Stimulated activated CD4-positive, alpha-beta T cell treated with anti-CD3 and anti-CD28 coated beads, TNF-alpha, amount 100 ng/mL, for 4 hours (primary cell): ENCODE results near the gene TTC39C.
"Not testable (repeated sequence)": the region's sequence is repeated elsewhere in the genome, so short reads cannot be mapped to it uniquely, and the experiment has no call there.

Experiments used
- DNase-seq, 3 experiments: peaks; one replicate each; pipeline ENCODE4 v3.0.0-alpha.2; 2020; ENCODE audit warnings: low read depth in 3 of 3

The TTC39C gene

DNA sequence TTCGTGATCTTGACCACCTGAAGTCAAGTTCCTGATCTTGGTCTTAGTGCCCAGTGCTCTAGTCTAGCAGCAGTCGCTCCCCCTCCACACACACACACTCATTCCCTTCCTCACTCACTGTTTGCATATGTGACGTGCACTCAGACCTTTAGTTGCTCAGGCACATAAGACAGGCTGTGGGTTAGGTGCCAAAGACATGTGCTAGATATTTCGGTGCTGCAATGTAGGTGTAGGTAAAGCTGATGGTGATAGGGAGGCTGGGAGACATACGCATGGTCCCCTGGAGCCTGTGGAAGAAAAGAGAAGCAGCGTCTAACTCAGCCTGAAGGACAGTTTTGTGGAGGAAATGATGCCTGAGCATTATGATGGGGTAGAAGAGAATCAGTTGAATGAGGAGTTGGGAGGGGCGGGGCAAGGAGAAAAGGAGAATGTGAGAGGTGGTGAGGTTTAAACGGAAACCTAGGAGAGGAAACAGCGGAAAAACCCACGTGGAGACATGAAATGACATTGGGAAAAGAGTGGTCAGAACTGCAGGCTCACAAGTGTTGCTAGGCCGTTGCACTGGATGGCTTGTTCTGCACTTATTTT lies 3.8 kb downstream of the TTC39C start:
- no peak for DNase-seq

DNA sequence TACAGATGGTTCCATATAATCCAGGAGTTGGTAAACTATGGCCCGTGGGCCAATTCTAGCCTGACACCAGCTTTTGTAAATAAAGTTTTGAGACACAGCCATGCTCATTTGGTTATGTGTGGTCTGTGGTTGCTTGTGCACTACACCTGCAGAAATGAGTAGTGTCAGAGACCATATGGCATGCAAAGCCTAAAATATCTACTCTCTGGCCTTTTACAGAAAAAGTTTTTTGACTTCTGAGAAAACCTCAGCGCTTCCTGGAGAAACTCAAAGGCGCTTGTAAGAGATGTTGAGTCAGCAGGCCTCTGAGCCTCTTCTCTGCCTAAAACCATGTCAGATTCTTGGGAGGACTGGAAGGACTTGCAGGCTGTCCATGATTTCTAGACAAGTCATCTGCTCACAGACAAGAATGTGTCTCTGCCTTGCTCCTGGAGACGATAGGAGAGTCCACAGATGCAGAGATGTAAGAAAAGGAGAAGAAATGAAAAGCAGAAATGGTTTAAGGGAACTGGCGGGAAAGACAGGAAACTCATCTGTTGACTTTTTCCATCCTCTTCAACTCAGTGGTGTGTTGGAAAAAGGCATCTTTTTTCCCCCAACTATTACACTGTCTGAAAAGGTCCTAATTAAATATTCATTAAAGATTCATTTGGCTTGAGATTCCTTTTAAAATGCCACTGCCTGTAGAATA lies 5.2 kb downstream of the TTC39C start:
- DNase-seq: peak in 1 of 3 experiments; percentile 48

DNA sequence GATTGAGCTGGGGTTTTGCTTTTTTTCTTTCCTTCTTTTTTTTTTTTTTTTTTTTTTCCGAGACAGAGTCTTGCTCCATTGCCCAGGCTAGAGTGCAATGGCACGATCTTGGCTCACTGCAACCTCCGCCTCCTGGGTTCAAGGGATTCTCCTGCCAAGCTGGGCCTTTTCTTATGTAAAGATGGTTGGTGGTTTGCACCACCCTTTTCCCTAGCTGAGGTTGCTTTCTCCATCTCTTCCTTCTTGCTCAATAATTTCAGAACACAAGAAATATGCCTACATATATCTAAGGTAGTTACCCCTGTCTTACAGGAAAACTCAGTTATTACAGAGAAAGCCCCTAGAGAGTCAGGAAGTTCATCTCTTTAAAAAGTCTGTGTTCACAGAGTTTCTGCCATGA lies 7.0 kb downstream of the TTC39C start:
- DNase-seq: no peak

DNA sequence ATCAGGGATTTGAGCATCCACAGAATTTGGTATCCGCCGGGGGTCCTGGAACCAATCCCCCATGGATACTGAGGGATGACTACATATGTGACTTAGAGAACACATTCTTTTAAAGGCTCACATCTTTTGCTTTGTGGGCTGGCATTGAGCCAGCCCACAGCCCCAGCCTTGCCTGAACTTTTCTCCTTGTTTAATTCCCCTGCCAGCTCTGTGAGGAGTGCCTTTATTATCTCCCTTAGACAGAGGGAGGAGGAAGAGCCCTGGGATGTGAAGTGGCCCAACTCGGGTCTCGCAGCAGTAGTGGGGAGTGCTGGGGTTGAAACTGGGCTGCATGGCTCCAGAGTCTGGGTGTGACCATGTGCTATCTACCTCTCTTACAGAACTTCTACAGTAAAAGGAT lies 7.6 kb downstream of the TTC39C start:
- no peak for DNase-seq

DNA sequence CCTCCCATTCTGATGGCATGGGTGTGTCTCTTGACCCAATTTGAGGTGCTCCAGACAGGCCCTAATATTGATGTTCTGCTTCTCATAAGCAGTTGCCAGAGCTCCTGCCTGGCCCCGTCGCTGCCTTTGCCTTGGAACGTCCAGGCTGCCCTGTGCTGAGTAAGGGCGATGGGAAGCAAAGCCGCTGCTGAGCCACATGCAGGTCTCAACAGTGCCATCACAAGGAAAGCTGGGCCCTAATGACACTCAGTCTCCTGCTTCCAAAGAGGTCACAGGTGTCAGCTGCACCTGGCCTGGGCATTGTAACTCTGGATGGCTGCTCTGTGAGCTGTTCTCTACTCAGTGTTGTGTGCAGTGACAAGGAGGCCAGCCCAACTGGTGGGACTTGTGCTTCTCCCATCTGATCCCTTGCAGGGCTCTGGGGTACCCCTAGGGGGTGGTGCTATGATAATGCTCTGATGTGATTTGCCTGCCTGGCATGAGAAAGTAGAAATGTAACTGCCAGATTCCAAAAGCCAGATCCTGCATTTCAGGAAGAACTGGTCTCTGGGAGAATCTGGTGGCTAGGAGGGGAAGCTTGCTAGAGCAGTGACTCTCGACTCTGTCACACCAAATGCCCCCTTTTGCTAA lies 8.7 kb downstream of the TTC39C start:
- DNase-seq: no peak

DNA sequence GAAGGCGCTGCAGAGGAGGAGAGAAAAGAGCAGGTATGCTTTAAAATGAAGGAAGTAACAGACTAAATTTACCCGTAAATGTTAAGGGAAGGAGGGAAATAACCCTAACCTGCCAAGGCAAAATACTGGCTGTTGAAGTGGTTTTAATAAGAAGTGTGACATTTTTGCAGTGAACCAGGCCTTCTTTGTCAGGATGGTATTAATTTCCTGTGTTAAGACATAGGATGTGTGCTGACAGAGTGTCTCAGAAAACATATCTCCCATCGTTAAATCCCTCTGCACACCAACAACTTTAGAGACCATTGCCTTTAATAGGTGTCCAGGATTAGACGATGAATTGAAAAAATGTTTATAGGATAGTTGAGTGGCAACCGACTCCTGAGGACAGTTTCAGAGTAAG lies 9.9 kb downstream of the TTC39C start:
- no peak for DNase-seq

DNA sequence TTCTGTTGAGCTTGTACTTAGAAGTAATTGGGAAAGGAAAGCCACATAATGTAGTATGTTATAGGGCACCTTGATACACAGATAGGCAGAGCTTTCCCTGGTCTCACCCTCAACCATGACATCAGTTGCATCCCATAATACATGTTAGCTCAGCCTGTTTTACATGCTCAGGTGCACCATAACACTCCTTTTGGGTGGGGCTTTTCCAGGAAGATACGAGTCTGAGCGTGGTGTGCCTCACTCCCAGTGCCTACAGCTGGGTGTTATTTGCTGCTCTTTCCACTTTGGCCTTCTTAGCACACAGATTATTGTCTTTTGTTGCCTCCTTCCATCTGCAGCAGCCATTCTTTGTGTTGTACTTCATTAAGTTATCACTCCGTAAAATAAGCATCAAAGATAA lies 11.9 kb downstream of the TTC39C start:
- no peak for DNase-seq

DNA sequence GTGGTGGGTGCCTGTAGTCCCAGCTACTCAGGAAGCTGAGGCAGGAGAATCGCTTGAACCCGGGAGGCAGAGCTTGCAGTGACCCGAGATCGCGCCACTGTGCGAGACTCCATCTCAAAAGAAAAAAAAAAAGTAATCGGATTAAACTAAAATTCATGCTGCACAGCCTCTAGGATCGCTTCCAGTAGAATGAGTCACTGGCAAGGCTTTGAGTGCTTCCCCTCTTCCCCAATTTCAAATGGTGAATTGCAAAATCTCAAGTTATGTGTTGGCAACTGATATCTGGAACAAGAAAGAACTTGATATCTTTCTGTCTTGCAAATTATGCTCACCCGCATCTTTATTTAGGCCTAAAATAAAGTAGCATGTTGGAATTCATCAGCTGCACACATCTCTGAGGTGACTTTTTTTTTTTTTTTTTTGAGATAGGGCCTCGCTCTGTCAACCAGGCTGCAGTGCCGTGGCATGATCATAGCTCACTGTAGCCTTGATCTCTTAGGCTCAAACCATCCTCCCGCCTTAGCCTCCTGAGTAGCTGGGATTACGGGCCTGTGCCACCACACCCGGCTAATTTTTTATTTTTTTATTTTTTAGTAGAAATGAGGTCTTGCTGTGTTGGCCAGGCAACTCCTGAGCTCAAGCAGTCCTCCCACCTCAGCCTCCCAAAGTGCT lies 12.7 kb downstream of the TTC39C start:
- no peak for DNase-seq

DNA sequence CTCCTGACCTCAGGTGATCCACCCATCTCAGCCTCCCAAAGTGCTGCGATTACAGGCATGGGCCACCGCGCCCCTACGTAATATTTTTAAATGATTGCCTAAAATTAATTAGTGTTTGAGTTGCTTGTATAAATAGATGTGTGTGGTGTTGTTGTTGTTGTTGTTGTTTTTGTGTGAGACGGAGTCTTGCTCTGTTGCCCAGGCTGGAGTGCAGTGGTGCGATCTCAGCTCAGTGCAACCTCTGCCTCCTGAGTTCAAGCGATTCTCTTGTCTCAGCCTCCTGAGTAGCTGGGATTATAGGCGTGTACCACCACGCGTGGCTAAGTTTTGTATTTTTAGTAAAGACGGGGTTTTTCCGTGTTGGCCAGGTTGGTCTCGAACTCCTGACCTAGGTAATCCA lies 14.4 kb downstream of the TTC39C start:
- DNase-seq: not testable (repeated sequence)

DNA sequence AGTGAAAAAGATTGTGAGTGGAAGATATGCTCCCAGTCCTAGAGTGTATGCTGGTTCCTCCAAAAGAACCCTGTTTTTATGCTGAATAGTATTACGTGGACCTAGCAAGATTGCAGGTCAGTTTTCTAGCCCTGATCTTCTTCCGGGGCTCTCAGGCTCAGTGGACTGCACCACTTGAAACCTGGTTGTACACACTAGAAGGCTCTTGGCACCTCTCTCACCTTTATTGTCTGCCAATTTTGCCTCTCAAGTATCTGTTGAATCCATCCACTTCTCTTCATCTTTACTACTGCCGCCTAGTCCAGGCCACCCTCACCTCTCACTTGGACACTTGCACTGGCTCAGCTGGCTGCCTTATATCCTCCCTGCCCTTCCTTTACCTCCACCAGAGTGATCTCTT lies 16.8 kb downstream of the TTC39C start:
- no peak for DNase-seq

DNA sequence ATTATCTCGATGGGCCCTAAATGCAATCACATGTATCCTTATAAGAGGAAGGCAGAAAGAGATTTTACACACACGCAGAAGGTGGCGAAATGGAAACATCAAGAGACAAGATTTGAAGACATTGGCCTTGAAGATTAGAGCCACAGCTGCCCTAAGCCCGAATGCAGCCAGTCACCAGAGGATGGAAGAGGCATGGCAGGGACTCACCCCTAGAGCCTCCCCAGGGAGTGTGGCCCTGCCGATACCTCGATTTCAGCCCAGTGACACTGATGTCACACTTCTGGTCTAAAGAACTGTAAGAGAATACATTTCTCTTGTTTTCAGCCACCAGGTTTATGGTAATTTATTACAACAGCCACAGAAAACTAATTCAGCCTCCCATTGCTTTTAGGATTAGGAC lies 17.4 kb downstream of the TTC39C start:
- DNase-seq: no peak

DNA sequence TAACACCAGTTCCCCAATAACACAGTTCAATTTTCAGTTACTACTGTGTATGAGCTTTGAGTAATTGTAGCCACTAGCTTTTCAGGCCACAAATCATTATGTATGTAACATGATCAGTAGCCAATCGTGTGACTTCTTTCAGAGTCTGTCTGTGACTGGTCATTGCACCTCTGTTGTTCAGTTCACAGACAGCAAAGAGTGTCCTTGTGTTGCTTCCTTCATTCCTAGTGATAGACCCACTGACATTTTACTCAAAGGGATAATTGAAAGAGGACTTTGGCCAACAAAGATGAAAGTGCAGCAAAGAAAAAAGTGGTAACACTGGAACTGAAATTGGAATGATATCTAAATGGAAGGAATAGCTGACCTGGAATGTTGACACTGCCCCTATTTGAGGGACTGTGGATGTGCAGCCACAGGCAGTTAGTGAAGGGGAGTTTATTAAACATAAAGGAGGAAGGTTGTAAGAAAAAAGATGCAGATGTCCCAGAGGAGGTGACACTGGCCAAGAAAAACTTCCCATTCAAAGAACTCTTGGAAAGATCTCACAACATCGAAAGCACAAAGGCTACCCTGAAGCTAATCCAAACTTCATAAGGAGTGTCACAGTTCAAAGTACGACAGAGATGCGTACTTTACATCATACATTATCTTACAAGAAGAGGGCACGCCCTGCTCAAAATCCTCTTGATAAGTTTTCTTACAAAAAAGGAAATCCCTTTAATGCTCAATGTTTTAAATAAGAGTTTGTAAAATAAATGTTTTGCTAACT lies 19.3 kb downstream of the TTC39C start:
- no peak for DNase-seq

DNA sequence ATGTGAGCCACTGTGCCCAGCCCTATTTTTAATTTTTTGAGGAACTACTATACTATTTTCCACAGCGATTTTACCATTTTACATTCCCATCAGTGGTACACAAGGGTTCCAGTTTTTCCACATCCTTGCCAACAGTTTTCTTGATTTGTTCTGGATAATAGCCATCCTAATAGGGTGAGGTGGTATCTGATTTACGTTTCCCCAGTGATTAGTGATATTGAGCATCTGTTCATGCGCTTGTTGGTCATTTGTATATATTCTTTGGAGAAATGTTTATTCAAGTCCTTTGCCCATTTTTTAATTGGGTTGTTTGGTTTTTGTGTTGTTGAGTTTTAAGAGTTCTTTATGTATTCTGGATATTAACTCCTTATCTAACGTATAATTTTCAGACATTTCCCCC lies 20.8 kb downstream of the TTC39C start:
- DNase-seq: no peak

DNA sequence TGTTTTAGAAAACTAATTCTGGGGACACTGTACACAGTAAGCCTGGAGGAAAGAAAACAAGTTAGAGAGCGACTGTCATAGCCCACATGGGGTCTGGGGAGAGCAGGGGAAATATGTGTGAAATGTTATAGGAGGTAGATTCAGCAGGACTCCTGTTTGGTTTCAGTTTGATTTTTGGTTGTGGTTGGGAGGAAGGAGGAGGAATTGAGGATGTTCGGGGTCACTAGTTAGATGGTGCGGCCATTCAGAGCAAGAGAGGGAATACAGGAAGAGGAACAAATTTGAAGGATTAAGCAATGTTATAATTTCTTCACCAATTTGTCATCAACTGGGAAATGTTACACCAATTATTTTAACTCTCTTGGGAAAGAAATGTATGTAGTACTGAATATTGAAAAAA lies 25.1 kb downstream of the TTC39C start:
- no peak for DNase-seq

DNA sequence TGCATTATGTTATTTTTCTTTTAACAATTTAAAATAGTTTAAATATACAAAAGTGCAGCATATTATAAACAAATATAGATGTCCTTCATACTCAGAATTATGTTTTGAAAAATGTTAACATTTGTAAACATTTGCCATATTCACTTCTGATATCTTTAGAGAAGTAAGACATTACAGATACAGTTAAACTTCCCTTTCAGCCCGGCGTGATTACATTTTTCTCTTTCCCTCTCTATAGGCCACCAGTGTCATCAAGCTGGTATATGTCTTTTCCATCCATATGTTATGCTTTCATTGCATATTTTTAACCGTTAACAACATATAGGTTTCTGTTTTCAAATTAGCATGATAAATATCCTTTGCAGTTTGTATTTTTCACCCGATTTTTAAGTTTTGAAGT lies 27.1 kb downstream of the TTC39C start:
- no peak for DNase-seq

DNA sequence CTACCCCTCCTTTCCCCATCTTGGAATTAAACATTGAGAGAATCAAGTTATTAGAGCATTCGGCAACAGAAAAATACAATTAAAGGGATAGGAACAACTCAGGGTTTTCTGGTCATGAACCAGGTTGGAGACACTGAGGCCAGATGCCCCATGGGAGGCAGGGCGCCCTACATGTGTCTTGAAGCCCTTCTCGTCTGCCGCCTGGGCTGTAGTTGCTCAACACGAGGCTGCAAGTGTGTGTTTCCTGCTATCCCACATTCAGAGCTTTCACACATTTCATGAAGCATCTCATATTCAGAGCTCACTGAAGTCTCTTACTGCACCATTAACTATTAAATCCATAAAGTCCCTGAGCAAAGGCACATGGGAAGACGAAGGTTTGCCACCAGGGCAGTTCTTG lies 28.8 kb downstream of the TTC39C start:
- DNase-seq: no peak

DNA sequence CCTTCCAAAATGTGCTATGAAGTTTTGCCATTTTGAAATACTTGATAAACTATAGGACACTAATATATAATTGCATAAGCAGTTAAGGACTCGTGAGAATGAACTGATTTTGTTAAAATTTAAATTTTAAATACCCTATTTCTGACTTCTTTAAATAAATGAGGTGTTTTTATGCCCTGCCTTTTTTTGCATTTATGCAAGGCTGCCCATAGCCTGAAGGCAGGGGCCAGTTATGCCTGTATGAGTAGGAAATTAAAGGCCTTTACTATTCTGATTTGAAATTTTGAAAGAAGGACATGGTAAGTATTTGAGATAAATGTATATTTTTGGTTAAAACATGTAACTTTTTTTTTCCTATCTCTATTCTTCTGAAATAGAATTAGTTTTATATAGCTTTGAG lies 33.7 kb downstream of the TTC39C start:
- DNase-seq: no peak

DNA sequence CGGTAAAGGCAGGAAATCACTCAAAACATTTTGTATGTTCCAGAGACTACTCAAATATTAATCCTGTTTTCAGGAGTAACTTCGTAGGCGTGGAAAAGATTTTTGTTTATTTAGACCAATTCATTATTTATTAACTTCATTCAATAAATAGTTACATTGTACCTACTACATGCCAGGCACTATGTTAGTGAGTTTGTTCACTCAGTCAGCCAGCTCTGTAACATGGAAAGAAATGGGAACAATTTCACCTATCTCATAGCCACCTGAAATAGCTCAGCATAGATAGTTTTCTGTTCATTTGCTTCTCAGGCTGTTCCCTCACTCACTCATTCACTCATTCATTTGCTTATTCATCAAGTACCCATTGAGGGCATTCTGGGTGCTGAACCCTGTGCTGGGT lies 34.6 kb downstream of the TTC39C start:
- no peak for DNase-seq

DNA sequence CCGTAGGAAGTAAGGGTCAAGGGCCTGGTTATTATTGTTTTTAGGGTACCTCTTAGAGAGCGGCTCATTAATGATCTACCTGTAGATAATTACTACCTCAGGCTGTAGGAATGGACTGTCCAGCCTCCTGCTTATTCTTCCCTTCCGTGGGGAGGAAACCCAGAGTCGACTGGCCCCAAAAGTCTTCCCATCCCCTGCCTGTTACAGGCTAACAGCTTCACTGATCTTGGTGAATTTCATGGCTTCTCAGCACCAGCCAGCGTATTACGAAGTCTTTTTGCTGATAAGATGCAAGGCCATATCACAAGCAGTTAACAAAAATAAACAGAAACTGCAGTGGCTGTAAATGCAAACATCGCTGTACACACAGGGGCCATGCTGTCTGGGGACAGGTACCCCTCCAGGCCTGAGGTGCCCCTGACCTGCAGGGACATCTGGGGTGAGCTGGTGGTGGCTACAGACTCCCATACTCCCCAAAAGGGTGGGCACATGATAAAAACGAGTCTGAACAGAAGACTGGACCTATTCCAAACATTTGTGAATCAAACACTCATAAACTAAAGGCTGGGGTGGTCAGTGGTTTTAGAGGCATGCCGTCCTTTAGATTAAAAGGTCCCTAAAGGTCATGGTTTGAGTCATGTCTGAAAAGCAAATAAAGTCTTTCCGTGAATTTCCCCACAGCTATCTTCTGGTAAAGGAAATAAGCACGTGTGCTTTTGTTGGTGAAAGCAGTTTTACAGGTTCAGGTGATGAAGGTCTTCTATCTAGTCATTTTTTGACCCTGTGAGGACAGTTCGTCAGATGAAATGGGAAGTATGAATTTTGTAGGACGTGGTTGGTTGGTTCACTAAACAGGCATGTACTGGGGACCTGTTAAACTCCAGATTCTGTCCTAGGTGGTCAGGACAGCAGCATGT lies 36.7 kb downstream of the TTC39C start:
- no peak for DNase-seq

DNA sequence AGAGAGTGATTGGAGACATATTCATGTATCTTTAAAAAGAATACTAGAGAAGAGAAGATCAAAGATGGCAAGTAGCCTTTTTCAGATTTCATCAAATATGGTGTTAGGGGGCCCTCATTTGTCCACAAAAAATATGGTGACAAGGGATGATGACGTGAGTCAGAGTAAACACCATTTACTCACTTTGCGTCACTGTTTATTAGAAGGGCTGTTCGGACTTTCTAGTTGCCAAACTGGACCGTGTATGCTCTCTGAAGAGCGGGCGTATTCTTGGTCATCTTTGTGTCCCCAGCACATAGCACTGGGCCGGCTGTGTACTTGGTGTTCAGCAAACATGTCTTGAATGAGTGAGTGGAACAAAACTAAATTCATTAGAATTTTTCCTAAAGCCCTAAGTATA lies 37.5 kb downstream of the TTC39C start:
- no peak for DNase-seq

DNA sequence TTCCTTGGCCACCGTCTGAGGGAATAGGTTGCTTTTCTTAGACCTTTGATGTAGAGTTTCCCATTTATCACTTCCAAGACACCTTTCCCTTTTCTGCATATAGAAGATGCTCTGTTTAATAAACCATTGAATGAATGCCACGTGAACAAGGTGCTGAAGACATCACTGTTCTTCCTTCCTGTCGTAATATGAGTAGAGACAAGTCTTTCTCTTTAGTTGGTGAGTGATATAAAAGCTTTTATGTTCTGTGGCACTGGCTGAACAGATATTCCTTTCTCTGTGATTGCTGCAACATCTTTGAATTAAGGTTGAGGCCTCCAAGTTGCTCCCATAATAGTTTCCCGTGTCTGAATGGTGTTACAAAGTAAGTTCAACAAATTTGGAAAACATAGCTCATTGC lies 38.7 kb downstream of the TTC39C start:
- DNase-seq: no peak
